Effector memory CD8-positive, alpha-beta T cell (primary cell): ENCODE measurements around the gene SGIP1.
A peak's percentile ranks its signal among the peaks of the same experiment; 100 is the strongest.

Experiments
- ATAC-seq: fragments of 150-1000 bp; cut with Tn5 transposase; replicated peaks from 2 replicates; pipeline ENCODE4 v1.10.0; 2021; ENCODE audit warnings: mild to moderate bottlenecking, moderate library complexity
- DNase-seq, 3 experiments: peaks; one replicate each; pipeline ENCODE4 v3.0.0; 2021
- H3K27ac Mint-ChIP-seq, 2 donors: one replicate each; pipeline ENCODE4 v1.8.0; 2022; ENCODE audit warnings: mild to moderate bottlenecking in 2 of 2, mixed read lengths in 2 of 2, moderate library complexity in 2 of 2
- H3K27me3 Mint-ChIP-seq, 2 donors: one replicate each; pipeline ENCODE4 v1.8.0; 2022; ENCODE audit warnings: mixed read lengths in 2 of 2
- H3K36me3 Mint-ChIP-seq: one replicate; pipeline ENCODE4 v1.8.0; 2022; ENCODE audit warnings: mild to moderate bottlenecking, moderate library complexity, mixed read lengths; ENCODE audit not compliant: insufficient read depth
- H3K4me1 Mint-ChIP-seq, 2 donors: one replicate each; pipeline ENCODE4 v1.8.0; 2022; ENCODE audit warnings: low read depth in 2 of 2, mixed read lengths in 2 of 2
- H3K4me3 Mint-ChIP-seq, 2 donors: one replicate each; pipeline ENCODE4 v1.8.0; 2022; ENCODE audit warnings: mild to moderate bottlenecking in 2 of 2, mixed read lengths in 2 of 2, moderate library complexity in 2 of 2
- H3K9me3 Mint-ChIP-seq, 2 donors: one replicate each; pipeline ENCODE4 v1.8.0; 2022; ENCODE audit warnings: mixed read lengths in 2 of 2
- total RNA-seq, 9 experiments: gene quantifications; one replicate each; lab custom pipeline; 2026; lab: John Stamatoyannopoulos, UW

The SGIP1 gene
- total RNA-seq = 0 to 0.21 (median 0) reads per million in 9 experiments

GRCh38 chr1:66533804-66534740 lies at the start of gene SGIP1:
TSS of gene SGIP1 (plus strand) at chr1:66534153. CDS start at chr1:66534359, 206 bp downstream.
- Mint-ChIP-seq H3K9me3 (no peaks in the 10 kb centered on the region), H3K27ac (no peak within 1 kb of the TSS), H3K4me3 (peak within 1 kb of the TSS; percentile 38 to 80), H3K27me3 (peaks cover 43 to 62% of the 10 kb centered on the region in 2 donors), H3K4me1 (peaks cover 6 to 9% of the 10 kb centered on the region in 2 donors), H3K36me3 (no peaks in the 10 kb centered on the region)
- ATAC-seq (no peak), DNase-seq (no peak)

GRCh38 chr1:66489151-66489550 lies 44.8 kb upstream of the SGIP1 start:
- ATAC-seq = no peak
- Mint-ChIP-seq H3K27me3 (peaks cover 0 to 9% of the 10 kb centered on the region in 2 donors), H3K9me3 (no peaks in the 10 kb centered on the region), H3K4me1 (no peaks in the 10 kb centered on the region), H3K27ac (no peak overlapping the region), H3K36me3 (no peaks in the 10 kb centered on the region), H3K4me3 (no peak overlapping the region)
- DNase-seq = no peak

GRCh38 chr1:66489972-66490601 lies 43.9 kb upstream of the SGIP1 start:
- DNase-seq (no peak), ATAC-seq (no peak)
- H3K4me1 Mint-ChIP-seq = no peaks in the 10 kb centered on the region
- H3K9me3 Mint-ChIP-seq = no peaks in the 10 kb centered on the region
- peaks cover 0 to 9% of the 10 kb centered on the region in 2 donors for H3K27me3 Mint-ChIP-seq
- no peaks in the 10 kb centered on the region for H3K36me3 Mint-ChIP-seq
- H3K27ac Mint-ChIP-seq = no peak overlapping the region
- no peak overlapping the region for H3K4me3 Mint-ChIP-seq

GRCh38 chr1:66490816-66491215 lies 43.1 kb upstream of the SGIP1 start:
- DNase-seq (no peak), ATAC-seq (no peak)
- H3K9me3 Mint-ChIP-seq = no peaks in the 10 kb centered on the region
- no peak overlapping the region for H3K4me3 Mint-ChIP-seq
- H3K27ac Mint-ChIP-seq = no peak overlapping the region
- H3K4me1 Mint-ChIP-seq = no peaks in the 10 kb centered on the region
- H3K27me3 Mint-ChIP-seq = peaks cover 2 to 13% of the 10 kb centered on the region in 2 donors
- H3K36me3 Mint-ChIP-seq = no peaks in the 10 kb centered on the region

GRCh38 chr1:66492424-66492823 lies 41.5 kb upstream of the SGIP1 start:
- Mint-ChIP-seq H3K4me1 (no peaks in the 10 kb centered on the region), H3K9me3 (no peaks in the 10 kb centered on the region), H3K27ac (no peak overlapping the region), H3K27me3 (peaks cover 18 to 28% of the 10 kb centered on the region in 2 donors), H3K36me3 (no peaks in the 10 kb centered on the region), H3K4me3 (no peak overlapping the region)
- DNase-seq (no peak), ATAC-seq (no peak)

- Mint-ChIP-seq H3K27ac (no peak overlapping the region), H3K4me3 (no peak overlapping the region), H3K4me1 (no peaks in the 10 kb centered on the region), H3K27me3 (peaks cover 21 to 33% of the 10 kb centered on the region in 2 donors), H3K36me3 (no peaks in the 10 kb centered on the region), H3K9me3 (no peaks in the 10 kb centered on the region)
- ATAC-seq (no peak), DNase-seq (no peak)
Observed at GRCh38 chr1:66493731-66494130, 40.2 kb upstream of the SGIP1 start.

- ATAC-seq = no peak
- Mint-ChIP-seq H3K9me3 (no peaks in the 10 kb centered on the region), H3K36me3 (no peaks in the 10 kb centered on the region), H3K4me1 (no peaks in the 10 kb centered on the region), H3K4me3 (no peak overlapping the region), H3K27me3 (peaks cover 26 to 40% of the 10 kb centered on the region in 2 donors), H3K27ac (no peak overlapping the region)
- no peak for DNase-seq
Observed at GRCh38 chr1:66494482-66494881, 39.5 kb upstream of the SGIP1 start.

- Mint-ChIP-seq H3K4me3 (no peak overlapping the region), H3K27ac (no peak overlapping the region), H3K9me3 (no peaks in the 10 kb centered on the region), H3K36me3 (no peaks in the 10 kb centered on the region), H3K4me1 (no peaks in the 10 kb centered on the region), H3K27me3 (peaks cover 35 to 46% of the 10 kb centered on the region in 2 donors)
- DNase-seq = no peak
- ATAC-seq = no peak
Observed at GRCh38 chr1:66495495-66495894, 38.5 kb upstream of the SGIP1 start.

GRCh38 chr1:66497910-66498309 lies 36.0 kb upstream of the SGIP1 start:
- H3K27me3 Mint-ChIP-seq = peaks cover 41 to 49% of the 10 kb centered on the region in 2 donors
- no peaks in the 10 kb centered on the region for H3K4me1 Mint-ChIP-seq
- no peak overlapping the region for H3K4me3 Mint-ChIP-seq
- no peaks in the 10 kb centered on the region for H3K36me3 Mint-ChIP-seq
- no peak overlapping the region for H3K27ac Mint-ChIP-seq
- DNase-seq (no peak), ATAC-seq (no peak)
- H3K9me3 Mint-ChIP-seq = no peaks in the 10 kb centered on the region

GRCh38 chr1:66500301-66500700 lies 33.7 kb upstream of the SGIP1 start:
- Mint-ChIP-seq H3K4me1 (no peaks in the 10 kb centered on the region), H3K27ac (no peak overlapping the region), H3K36me3 (no peaks in the 10 kb centered on the region), H3K27me3 (peaks cover 42 to 48% of the 10 kb centered on the region in 2 donors), H3K4me3 (no peak overlapping the region), H3K9me3 (no peaks in the 10 kb centered on the region)
- DNase-seq (no peak), ATAC-seq (no peak)

GRCh38 chr1:66502086-66502485 lies 31.9 kb upstream of the SGIP1 start:
- Mint-ChIP-seq H3K27ac (no peak overlapping the region), H3K9me3 (no peaks in the 10 kb centered on the region), H3K36me3 (no peaks in the 10 kb centered on the region), H3K27me3 (peaks cover 36 to 45% of the 10 kb centered on the region in 2 donors), H3K4me3 (no peak overlapping the region), H3K4me1 (no peaks in the 10 kb centered on the region)
- ATAC-seq (no peak), DNase-seq (no peak)

GRCh38 chr1:66503841-66504470 lies 30.0 kb upstream of the SGIP1 start:
- no peaks in the 10 kb centered on the region for H3K9me3 Mint-ChIP-seq
- no peaks in the 10 kb centered on the region for H3K4me1 Mint-ChIP-seq
- no peaks in the 10 kb centered on the region for H3K36me3 Mint-ChIP-seq
- ATAC-seq = no peak
- H3K4me3 Mint-ChIP-seq = no peak overlapping the region
- peak; percentile 0 to 8 (median 4) for DNase-seq
- H3K27ac Mint-ChIP-seq = no peak overlapping the region
- peaks cover 48 to 53% of the 10 kb centered on the region in 2 donors for H3K27me3 Mint-ChIP-seq

GRCh38 chr1:66505671-66506392 lies 28.1 kb upstream of the SGIP1 start:
- no peak for DNase-seq
- Mint-ChIP-seq H3K36me3 (no peaks in the 10 kb centered on the region), H3K9me3 (no peaks in the 10 kb centered on the region), H3K27me3 (peaks cover 50 to 61% of the 10 kb centered on the region in 2 donors), H3K27ac (no peak overlapping the region), H3K4me3 (no peak overlapping the region), H3K4me1 (no peaks in the 10 kb centered on the region)
- ATAC-seq = no peak
